PC-9 (cell line): ENCODE measurements around the gene PYGB.

ENCODE experiments used
- EZH2 ChIP-seq: fragments of 200-600 bp; sonication (generic); IDR thresholded peaks from 2 replicates; pipeline ENCODE4 v1.8.0; 2017; ENCODE audit warnings: antibody characterized with exemption, low read depth
- TF ChIP-seq, protein P1 (sequence below): fragments of 200-600 bp; sonication (generic); conservative IDR thresholded peaks from 2 replicates; pipeline ENCODE4 v1.6.1; 2017; ENCODE audit warnings: mixed run types, antibody characterized with exemption, mild to moderate bottlenecking, moderate library complexity

GRCh38 chr20:25291432-25292133 lies 43.7 kb downstream of the PYGB start:
- TF ChIP-seq, protein P1, sequence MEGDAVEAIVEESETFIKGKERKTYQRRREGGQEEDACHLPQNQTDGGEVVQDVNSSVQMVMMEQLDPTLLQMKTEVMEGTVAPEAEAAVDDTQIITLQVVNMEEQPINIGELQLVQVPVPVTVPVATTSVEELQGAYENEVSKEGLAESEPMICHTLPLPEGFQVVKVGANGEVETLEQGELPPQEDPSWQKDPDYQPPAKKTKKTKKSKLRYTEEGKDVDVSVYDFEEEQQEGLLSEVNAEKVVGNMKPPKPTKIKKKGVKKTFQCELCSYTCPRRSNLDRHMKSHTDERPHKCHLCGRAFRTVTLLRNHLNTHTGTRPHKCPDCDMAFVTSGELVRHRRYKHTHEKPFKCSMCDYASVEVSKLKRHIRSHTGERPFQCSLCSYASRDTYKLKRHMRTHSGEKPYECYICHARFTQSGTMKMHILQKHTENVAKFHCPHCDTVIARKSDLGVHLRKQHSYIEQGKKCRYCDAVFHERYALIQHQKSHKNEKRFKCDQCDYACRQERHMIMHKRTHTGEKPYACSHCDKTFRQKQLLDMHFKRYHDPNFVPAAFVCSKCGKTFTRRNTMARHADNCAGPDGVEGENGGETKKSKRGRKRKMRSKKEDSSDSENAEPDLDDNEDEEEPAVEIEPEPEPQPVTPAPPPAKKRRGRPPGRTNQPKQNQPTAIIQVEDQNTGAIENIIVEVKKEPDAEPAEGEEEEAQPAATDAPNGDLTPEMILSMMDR = no peak
- TF ChIP-seq EZH2 = no peak
